ENCODE measurements around the gene MEGF6.

GRCh38 chr1:3482378-3482849, 128.9 kb downstream of the MEGF6 start:
- no peak for TF ChIP-seq EZH2 (IDR thresholded peaks at IDR 0.05; ENCODE audit: borderline replicate concordance, insufficient read depth, low read depth, low read length, poor library complexity, severe bottlenecking)
- TF ChIP-seq CTCF (IDR thresholded peaks at IDR 0.05) = no peak
